HG02938 (cell line): Measurements from ENCODE around the gene SGIP1.
"Not testable (repeated sequence)": the region's sequence is repeated elsewhere in the genome, so short reads cannot be mapped to it uniquely, and the experiment has no call there.

ENCODE experiments used
- ATAC-seq: cut with Tn5 transposase; IDR thresholded peaks from one replicate; pipeline ENCODE4 v1.9.1; 2021; ENCODE audit warnings: mild to moderate bottlenecking, moderate library complexity; ENCODE audit not compliant: unreplicated experiment

Gene SGIP1

DNA sequence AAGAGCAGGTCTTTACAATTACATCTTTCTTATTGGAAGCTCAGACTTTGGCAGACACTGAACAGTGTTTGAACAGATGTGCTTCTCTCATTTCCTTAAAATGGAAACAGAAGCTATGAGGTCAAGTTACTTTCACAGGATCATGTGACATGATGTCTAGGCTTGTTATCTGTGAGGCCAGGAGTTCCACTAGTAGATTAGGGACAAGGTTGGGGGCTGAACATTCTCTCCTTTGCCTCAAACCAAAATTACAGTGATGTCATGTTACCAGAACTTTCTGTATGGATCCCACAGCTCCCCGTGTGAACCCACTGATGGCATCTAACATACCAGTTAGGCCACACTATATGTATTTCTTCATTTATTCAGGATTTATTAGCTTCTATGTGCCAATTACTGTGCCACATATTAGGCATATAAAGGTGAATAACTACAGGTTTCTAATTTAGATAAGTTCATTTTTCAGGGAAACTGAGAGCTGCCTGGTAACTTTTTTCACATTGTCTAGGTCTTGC lies 224.3 kb downstream of the SGIP1 start:
- ATAC-seq, result peak; percentile 100

DNA sequence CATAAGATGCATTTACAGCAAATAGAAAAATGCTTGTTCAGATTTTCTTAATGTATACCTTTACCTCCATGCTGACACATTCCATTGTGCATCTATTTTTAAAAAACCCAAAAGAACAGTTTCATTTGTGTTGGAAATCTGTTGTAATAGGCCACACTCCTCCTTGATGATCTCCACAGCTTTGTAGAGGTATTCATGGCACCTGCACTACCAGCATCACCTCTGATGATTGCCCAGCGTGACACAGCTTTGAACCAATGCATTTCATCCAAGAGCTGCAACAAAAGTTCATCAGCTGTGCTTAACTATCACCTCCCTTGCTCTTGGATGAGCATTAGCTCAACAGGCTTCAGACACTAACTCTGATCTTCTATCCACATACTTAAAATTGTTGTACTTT lies 226.6 kb downstream of the SGIP1 start:
- ATAC-seq, result no peak

DNA sequence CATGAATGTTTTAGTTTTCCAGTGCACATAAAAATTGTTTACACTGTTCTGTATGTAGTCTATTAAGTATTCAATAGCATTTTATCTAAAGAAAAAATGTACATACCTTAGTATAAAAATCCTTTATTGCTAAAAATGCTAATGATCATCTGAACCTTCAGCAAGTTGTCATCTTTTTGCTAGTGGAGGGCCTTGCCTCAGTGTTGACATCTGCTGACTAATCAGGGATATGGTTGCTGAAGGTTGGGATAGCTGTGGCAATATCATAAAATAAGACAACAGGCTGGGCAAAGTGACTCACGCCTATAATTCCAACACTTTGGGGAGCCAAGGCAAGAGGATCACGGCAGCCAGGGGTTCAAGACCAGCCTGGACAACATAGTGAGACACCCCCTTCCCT lies 227.3 kb downstream of the SGIP1 start:
- no peak for ATAC-seq

DNA sequence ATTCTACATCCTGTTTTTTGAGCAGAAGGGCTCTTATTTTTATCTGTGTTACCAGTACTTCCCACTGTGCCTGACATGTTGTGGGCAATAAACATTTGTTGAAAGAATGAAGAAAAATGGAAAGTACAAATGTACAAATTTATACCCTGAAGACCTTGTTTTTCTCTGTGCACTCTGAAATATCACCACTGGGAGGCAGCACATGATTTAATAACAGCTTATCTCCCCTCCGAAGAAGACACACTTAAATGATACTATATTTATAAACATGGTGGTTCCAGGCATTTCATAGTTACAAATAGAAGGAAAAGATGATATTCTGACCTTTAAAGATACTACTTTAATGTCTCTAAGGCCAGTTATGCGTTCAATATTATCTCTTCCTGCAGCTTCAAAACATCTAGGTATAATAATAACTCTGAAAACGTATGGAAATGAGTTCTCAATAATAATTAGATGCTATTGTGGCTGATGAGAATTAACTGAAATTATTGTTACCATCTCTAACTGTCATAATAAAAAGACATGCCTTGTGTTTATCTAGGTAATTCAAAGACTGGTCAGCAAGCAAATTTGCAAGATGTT lies 231.1 kb downstream of the SGIP1 start:
- peak; percentile 71 for ATAC-seq

DNA sequence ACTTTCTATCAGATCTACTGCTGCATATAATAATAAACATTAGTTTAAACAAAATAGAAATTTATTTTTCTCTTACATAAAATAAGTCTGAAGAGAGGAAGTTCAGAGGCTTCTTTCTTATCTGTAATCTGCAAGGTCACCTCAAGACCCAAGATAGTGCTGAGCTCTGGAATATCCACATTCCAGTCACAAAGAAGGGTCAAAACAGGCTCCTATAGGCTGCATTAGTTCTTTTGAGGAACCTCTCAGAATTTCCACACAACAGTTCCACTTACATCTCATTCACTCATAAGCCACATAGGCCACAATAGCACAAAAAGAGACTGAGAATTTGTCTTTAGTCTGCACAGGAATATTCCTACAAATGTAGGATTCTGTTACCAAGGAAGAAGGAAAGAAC lies 233.7 kb downstream of the SGIP1 start:
- ATAC-seq, result no peak

DNA sequence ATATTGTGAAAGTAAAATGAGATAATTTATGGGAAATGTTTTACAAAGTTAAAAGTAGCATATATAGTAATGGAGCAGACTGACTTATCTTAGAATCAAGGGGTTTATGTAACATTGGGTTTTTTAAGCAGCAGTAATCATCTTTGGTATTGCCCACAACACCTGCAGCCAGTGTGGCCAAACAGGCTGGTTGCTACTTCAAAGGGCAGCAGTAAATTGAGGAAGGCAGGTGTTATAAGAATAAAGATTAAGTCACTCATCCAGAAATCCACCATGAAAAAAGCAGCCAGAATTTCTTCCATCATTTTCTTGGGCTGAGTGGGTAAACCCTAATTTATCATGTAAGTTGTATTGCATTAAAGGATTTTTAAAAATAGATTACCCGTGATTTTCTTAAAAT lies 235.0 kb downstream of the SGIP1 start:
- ATAC-seq, result no peak

DNA sequence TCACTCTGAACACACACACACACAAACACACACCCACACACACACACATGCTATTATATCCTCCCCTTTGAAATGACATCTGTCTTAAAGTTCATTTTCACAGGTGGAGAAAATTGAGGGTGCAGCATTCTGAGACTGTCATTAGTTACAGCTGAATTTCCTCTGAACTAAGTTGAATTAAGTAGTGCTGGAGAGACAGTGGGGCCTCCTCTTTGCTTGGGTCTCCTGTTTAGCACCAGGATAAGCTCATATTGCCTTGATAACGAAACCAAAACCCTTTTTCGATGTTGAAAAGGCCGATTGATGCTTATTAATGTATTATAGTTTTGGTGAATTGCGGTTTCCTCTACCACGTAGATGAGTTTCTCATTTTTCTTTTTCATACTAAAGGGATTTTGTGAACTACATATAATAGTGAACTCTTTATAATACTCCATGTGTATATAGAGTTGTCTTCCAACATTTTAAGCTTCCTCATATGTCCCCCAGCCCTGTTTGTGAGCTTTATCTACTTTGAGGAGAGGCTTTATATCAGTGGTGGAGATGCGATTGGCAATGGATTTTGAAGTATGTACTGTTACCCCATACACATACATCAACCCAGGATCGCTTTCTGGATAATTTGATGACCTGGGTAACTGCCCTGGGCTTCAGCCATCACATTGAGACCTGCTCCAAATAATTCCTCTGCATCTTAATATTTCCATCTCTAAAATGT lies 235.7 kb downstream of the SGIP1 start:
- no peak for ATAC-seq

DNA sequence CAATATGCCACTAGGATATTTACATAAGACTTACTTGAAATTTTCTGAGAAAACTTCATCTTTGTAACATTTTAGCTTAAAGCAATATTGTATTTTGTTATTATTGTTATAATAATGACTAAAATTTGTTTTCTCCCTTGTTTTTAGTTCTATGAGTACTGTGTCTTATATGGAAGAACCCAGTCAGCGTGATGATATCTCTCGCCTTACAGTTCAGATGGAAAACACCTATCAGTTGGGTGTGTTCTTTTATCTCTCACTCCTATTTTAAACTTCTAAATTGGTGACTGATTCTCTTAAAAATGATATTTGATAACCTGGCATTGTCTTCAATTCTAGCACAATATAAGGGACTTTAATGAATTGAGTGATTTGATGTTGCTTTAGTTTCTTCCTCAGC lies 236.3 kb downstream of the SGIP1 start:
- ATAC-seq, result no peak

DNA sequence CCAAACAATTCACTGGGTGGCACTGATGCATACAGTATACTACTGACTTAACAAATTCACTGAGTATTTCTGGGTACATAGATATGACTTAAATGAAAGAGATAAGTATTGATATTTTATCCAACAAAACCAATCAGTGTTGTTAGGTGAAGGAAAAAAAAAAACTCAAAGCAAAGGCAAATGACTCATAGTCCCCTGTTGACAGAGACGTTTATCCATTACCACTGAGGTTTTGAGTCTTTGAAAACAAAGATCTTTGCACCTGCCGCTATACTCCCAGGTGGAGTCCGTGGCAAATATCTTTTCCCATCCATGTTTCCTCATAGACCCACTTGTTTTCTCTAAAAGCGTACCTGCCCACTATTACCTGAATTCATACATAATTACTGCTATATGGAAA lies 236.7 kb downstream of the SGIP1 start:
- no peak for ATAC-seq

DNA sequence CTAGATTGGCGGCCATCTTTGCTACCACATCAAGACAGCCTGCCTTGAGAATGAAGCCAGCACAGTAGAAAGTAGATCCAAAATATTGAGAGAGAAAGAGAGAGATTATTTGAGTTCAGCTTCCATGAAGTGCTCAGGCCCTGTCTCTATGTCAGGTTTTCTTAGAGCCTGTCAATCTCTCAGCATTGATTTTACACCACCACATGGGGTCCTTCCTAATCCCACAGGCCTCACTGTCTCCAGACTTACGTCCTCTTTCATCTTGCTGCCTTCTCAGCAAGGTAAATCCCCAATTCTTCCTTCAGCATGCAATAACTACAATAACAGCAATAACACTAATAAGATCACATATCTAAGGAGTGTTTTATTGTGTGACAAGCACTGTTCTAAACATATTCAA lies 239.3 kb downstream of the SGIP1 start:
- ATAC-seq, result no peak

DNA sequence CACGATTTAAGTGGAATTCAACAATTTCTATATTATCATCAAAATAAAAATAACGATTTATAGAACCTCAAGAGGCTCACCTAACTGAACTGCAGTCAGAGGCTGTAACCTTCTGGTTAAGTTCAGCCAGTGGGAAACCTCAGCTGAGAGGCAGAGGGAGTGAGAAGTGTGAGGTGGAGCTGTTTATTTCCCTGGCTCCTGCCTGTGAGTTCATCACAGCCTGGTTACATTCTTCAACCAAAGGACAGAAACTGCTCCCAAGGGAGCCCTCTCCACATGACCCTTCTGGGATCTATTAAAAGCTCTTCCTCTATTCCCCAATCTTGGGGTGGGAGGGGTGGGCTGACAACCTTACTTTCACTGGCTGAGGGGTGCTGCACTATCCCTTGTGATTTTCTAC lies 240.5 kb downstream of the SGIP1 start:
- ATAC-seq, result no peak

DNA sequence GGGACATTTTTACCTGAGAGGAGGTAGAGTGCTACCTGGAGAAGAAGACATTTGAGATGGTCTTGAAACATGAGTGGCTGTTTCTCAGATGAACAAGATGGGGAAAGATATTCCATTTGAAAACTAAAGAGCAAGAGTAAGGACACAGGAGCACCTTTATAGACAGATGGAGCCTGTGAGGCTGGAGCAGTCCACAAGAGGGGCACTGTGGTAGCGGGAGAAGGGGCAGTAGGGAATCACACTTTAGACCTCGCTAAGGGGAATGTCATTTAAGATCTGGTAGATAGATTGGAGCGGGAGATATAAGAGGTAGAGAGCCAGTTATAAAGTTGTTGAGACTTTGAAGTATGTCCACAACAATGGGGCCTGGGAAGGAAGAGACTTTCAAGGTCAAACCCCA lies 241.7 kb downstream of the SGIP1 start:
- no peak for ATAC-seq

DNA sequence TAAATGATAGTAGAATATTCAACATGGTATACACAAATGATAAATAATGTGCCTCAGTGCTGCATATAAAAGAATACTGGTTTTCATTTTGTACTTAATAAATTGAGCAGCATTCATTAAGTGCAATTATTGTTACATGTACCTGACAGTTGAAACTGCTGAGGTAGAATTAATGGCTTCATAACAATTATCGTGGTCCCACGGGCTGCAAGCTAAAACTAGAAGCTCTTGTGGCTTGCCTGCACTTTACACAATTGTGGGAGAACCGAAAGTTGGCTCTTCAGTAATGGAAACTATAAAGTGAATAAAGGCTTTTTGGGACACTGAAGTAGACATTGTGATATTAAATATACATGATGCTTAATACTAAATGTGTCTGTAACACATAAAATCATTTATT lies 243.9 kb downstream of the SGIP1 start:
- no peak for ATAC-seq

DNA sequence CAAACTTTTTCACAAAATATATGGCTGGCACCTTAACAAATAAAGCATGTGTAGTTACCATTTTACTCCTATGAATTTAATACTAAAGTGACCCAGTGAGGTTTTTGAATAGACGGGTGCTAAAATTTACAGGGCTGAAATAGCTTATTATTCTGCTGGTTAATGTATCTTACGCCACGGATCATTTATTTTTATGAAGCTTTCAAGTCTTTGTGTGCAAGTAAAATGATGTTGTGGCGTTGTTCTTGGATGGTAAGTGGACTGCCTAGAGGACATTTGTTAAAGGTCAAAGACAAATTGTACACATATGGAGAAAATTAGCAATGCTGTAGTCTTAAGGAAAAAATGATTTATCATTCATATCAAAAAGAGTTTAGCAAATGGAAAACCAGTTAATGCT lies 244.3 kb downstream of the SGIP1 start:
- no peak for ATAC-seq

DNA sequence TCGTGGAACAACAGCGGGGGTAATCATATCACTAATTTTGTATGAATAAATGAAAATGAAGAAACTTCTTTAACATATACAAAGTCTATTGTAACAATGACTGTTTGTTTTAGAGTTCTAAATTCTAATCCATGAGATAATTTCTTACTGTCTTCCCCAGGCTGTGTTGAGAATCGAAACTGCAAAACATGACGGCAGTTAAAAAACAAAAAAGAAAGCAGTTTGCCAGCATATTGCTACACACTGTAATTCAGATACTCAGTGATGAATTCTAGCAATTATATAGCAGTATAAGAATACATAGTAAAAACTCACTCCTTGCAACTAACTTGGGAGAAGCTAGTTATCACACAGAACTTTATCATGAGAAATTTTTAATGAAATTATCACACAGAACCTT lies 245.0 kb downstream of the SGIP1 start:
- ATAC-seq, result no peak

DNA sequence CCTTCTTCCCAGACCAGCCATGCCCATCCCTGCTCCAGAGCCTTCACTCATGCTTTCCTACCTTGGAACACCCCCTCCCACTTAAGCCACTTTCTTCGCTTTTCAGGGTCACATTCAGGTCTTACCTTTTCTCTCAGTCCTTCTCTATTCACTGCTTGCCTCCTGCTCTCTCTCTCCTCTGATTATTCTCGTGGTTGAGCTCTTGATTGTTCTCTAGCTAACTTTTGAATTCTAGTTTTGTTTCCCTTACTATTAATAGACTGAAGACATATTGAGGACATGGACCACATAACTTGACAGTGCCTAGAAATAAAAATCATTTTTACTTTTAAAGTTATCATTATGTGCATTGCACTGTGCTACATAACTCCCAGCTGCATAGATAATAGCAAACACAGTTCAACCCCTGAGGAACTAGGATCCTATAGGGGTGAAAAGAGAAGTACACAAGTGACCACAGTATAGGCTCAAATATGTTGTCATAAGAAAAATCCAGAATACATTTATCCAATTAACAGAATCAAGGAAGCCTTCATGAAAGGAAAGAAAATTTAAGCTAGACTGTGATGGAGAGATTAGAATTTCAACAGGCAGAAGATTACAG lies 245.6 kb downstream of the SGIP1 start:
- ATAC-seq, result no peak

DNA sequence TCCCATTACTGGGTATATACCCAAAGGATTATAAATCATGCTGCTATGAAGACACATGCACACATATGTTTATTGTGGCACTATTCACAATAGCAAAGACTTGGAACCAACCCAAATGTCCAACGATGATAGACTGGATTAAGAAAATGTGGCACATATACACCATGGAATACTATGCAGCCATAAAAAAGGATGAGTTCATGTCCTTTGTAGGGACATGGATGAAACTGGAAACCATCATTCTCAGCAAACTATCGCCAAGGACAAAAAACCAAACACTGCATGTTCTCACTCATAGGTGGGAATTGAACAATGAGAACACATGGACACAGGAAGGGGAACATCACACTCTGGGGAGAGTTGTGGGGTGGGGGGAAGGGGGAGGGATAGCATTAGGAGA lies 251.8 kb downstream of the SGIP1 start:
- not testable (repeated sequence) for ATAC-seq

DNA sequence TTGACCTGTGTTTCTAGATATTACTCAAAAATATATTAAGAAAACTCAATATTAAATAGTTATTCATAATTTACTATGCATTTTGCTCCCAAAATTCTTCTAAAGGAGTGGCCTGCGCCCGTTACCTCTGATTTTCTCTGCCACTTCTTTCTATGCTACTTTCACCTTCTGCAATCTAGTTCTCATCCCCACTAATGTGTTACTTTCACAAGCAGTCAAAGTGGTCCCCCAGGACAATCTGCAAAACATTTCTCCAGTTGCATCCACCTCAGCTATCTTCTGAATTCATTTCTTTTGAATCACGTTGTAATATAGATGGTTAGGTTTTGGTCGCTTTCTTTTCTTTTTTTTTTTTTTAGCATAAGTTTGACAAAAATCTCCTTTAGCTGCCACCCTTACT lies 253.7 kb downstream of the SGIP1 start:
- no peak for ATAC-seq

DNA sequence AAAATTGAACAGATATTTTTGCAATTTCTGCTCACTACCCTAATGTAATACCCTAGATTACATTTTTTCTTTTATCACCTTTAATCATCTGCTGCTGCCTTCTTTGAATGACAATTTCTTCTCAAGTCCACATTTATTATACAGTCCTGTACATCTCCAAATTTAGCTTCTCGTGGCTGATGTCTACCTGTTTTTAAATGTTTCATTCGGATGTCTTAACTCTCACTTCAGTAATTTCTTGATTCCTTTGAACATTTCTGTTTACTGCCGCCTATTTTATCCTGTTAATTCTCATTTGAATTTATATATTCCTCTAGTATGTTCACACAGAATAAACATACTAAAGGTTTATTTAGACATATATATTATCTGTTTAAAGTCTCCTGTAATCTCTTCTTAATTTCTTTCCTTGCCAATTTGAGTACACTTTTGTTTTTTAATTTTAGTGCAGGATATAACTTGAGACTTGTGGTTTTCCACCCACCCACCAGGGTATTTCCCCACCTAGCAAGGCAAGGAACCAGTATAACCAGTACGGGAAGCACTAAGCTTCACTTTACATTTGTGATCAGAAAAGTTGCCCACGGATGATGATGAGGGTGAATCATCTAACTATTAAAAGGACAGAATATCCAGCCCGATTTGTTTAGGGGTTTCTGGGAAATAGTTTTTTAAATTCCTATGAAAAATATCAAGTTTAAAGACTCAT lies 254.4 kb downstream of the SGIP1 start:
- no peak for ATAC-seq

DNA sequence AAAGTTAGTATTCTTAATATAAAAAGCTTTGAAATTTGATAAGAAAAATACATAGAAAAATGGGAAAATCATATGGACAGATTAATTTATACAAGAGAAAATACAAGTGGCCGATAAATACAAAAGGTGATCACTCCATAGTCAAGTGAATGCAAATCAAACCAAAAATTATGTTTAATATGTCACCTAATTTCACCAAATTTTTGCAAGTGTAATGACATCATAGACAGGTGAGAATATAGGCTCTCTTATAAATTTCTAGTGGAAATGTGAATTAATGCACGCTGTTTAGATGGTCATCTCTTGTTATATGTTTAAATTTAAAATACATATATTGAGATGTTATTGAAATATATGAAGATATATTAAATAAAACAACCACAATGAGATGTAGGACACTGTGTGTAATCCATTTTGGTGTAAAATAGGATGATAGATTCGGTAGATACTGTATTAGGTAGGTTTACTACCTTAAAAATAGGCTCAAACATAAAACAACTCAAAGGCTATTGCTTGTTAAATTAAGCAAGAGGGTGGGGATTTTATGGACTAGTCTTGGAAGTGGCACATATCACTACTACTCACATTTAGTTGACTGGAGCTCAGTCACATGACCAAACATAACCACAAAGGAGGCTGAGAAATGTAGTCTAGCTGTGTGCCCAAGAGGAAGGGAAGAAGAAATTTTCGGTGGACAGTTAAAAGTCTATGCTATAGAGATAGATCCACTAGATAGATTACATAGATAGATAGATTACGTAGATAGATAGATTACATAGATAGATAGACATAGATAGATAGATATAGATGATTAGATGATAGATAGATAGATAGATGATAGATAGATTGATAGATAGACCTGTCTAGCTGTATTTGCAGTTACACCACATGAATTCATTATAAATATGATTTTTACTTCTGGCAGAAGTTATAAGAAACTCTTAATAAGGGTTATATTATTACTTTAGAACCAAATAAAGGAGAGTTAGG lies 258.0 kb downstream of the SGIP1 start:
- no peak for ATAC-seq

DNA sequence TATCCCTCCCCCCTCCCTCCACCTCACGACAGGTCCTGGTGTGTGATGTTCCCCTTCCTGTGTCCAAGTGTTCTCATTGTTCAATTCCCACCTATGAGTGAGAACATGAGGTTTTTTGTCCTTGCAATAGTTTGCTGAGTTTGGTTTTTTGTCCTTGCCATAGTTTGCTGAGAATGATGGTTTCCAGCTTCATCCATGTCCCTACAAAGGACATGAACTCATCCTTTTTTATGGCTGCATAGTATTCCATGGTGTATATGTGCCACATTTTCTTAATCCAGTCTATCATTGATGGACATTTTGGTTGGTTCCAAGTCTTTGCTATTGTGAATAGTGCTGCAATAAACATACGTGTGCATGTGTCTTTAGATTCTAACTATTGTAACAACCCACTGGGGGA lies 261.9 kb downstream of the SGIP1 start:
- not testable (repeated sequence) for ATAC-seq
